Naive B cell (primary cell): ENCODE data around the gene GALNT9. TPM values are rescaled to one million over a fixed set of nuclear protein-coding genes. Genes with fewer than 3 reads are reported as not detected.
A peak's percentile ranks its signal among the peaks of the same experiment; 100 is the strongest.
"Not testable (repeated sequence)": the region's sequence is repeated elsewhere in the genome, so short reads cannot be mapped to it uniquely, and the experiment has no call there.

Experiments
- ATAC-seq, 2 donors: fragments of 150-1000 bp; cut with Tn5 transposase; 2 replicates each; pipeline ENCODE4 v1.10.0; 2021; ENCODE audit warnings: low read depth in 2 of 2, mild to moderate bottlenecking in 2 of 2, moderate library complexity in 2 of 2
- DNase-seq: peaks from one replicate; pipeline ENCODE4 v3.0.0; 2022
- H3K27ac Mint-ChIP-seq, 6 donors: one replicate each; pipeline ENCODE4 v1.8.0; 2020 to 2022; ENCODE audit warnings: mild to moderate bottlenecking in 6 of 6, mixed read lengths in 6 of 6, moderate library complexity in 5 of 6, inconsistent platforms in 2 of 6
- H3K27me3 Mint-ChIP-seq, 3 donors: one replicate each; pipeline ENCODE4 v1.8.0; 2021 to 2022; ENCODE audit warnings: mixed read lengths in 3 of 3, mild to moderate bottlenecking in 1 of 3
- H3K36me3 Mint-ChIP-seq, 2 donors: one replicate each; pipeline ENCODE4 v1.8.0; 2020 to 2022; ENCODE audit warnings: mixed read lengths in 2 of 2, inconsistent platforms in 1 of 2, mild to moderate bottlenecking in 1 of 2
- H3K4me1 Mint-ChIP-seq, 3 donors: one replicate each; pipeline ENCODE4 v1.8.0; 2020 to 2022; ENCODE audit warnings: mixed read lengths in 3 of 3, inconsistent platforms in 1 of 3, mild to moderate bottlenecking in 1 of 3, moderate library complexity in 1 of 3
- H3K4me3 Mint-ChIP-seq, 8 donors: one replicate each; pipeline ENCODE4 v1.8.0; 2020 to 2022; ENCODE audit warnings: mild to moderate bottlenecking in 8 of 8, mixed read lengths in 8 of 8, moderate library complexity in 8 of 8, inconsistent platforms in 2 of 8
- H3K9me3 Mint-ChIP-seq, 7 donors: one replicate each; pipeline ENCODE4 v1.8.0; 2020 to 2022; ENCODE audit warnings: mixed read lengths in 7 of 7, mild to moderate bottlenecking in 5 of 7, inconsistent platforms in 2 of 7, moderate library complexity in 1 of 7
- polyA plus RNA-seq, 6 donors: library from polyadenylated mRNA; unstranded; fragments of 300-500 nt; fragmentation: Illumina TruSeq; gene quantifications; one replicate each; pipeline ENCODE4 v1.2.3, GENCODE V29; 2021; ENCODE audit warnings: low read depth in 6 of 6

Gene GALNT9
- polyA plus RNA-seq, 6 donors from 2014 or later = 0.43 to 3.0 (median 0.74) TPM; not detected in 3

DNA sequence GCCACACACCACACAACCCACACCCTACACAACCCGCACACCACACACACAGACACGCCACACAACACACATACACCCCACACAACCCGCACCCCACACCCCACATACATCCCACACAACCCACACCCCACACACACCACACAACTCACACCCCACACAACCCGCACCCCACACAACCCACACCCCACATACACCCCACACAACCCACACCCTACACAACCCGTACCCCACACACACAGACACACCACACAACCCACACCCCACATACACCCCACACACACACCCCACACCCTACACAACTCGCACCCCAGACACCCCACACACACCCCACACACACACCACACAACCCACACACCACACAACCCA is 106.6 kb downstream of the GALNT9 start:
- H3K4me3 Mint-ChIP-seq = peak overlapping the region in 7 of 8 donors; percentile 58 to 84 (median 71)
- peaks cover 10 to 23% (median 14%) of the 10 kb centered on the region in 3 donors for H3K27me3 Mint-ChIP-seq
- H3K4me1 Mint-ChIP-seq = peaks cover 14 to 22% (median 14%) of the 10 kb centered on the region in 3 donors
- H3K36me3 Mint-ChIP-seq = peaks cover 0 to 8% of the 10 kb centered on the region in 2 donors
- no peak for ATAC-seq
- peaks cover 0 to 7% (median 1%) of the 10 kb centered on the region in 7 donors for H3K9me3 Mint-ChIP-seq
- H3K27ac Mint-ChIP-seq = peak overlapping the region in 3 of 6 donors; percentile 9 to 91 (median 47)
- DNase-seq = no peak

DNA sequence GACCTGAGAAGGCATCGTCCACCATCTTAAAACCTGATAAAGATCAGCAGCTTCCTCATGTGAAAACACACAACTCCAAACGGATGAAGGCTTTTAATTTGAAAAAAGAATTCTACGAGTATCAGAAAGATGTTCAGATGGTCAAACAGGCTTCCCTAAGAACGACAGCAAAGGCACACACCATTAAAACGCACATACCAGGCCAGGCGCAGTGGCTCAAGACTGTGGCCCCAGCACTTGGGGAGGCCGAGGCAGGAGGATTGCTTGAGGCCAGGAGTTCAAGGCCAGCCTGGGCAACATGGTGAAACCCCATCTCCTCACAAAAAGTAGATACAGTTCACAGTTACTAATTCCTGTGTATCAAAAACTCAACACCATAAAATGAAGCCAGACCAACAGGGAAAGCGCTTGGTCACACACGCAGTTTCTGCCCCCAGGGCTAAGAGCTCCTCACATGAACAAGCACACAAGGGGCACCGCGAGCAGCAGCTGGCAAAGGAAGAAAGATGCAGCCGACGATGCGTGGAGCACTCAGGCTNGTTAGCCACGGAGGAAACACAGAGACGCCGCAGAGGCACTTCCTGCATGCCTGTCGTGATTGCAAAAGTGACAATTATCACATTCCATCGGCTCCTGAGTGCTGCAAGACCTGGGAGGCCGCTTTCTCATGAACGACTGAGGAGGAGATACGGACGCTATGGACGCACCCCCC is 107.1 kb downstream of the GALNT9 start:
- DNase-seq (peak; percentile 66), ATAC-seq (peak; percentile 96 to 97)
- Mint-ChIP-seq H3K36me3 (peaks cover 0 to 8% of the 10 kb centered on the region in 2 donors), H3K4me3 (peak overlapping the region in 7 of 8 donors; percentile 58 to 84 (median 71)), H3K27ac (peak overlapping the region; percentile 9 to 91 (median 80)), H3K4me1 (peaks cover 14 to 22% (median 18%) of the 10 kb centered on the region in 3 donors), H3K27me3 (peaks cover 13 to 29% (median 19%) of the 10 kb centered on the region in 3 donors), H3K9me3 (peaks cover 0 to 12% (median 1%) of the 10 kb centered on the region in 7 donors)

GRCh38 chr12:132219761-132220160 is 109.6 kb downstream of the GALNT9 start:
- Mint-ChIP-seq H3K4me1 (peaks cover 14 to 24% (median 18%) of the 10 kb centered on the region in 3 donors), H3K27me3 (peaks cover 25 to 41% (median 34%) of the 10 kb centered on the region in 3 donors), H3K27ac (peak overlapping the region in 3 of 6 donors; percentile 36 to 91 (median 77)), H3K4me3 (peak overlapping the region in 2 of 8 donors; percentile 19 to 35), H3K9me3 (peaks cover 0 to 13% (median 1%) of the 10 kb centered on the region in 7 donors)
- not testable (repeated sequence) for ATAC-seq, DNase-seq, H3K36me3 Mint-ChIP-seq

DNA sequence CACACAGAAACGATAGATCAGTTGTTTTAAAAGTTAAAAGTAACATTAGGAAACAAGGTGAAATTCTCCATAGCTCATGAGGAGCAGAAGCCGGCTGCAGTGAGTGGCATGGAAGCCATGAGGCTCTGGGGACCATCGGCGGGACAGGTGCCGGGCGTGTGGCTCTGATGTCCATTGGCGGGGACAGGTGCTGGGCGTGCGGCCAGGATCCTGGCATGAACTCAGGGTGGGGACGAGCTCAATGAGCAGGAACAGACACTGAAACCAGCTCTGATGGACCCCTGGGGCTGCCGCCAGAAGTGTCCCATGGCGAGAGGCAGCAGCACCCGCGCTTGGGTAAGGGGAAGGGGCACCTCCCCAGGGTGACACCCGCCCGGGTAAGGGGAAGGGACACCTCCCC is 110.1 kb downstream of the GALNT9 start:
- DNase-seq (no peak), ATAC-seq (no peak)
- H3K4me1 Mint-ChIP-seq = peaks cover 14 to 24% (median 18%) of the 10 kb centered on the region in 3 donors
- H3K27ac Mint-ChIP-seq = peak overlapping the region in 2 of 6 donors; percentile 42 to 67
- peaks cover 25 to 41% (median 34%) of the 10 kb centered on the region in 3 donors for H3K27me3 Mint-ChIP-seq
- peak overlapping the region in 1 of 8 donors; percentile 66 for H3K4me3 Mint-ChIP-seq
- H3K36me3 Mint-ChIP-seq = peaks cover 0 to 8% of the 10 kb centered on the region in 2 donors
- H3K9me3 Mint-ChIP-seq = peaks cover 0 to 13% (median 1%) of the 10 kb centered on the region in 7 donors

DNA sequence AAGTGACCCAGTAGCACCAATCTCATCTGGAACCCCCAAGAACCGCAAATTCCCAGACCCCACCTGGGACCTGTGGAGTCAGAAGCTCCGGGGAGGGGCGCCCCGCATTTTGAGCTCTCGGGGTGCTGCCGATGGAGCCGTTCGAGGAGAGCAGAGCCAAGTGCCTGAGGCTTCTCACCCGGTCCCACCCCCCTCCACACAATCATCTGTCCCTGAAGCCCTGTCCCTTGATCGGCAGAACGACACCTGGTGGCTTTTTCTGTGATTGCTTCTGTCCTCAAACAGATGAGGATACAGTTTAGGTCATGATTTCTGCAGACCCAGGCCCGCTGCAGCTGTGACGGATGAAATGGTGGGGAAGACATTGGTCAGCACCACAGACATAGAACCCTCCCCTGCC is 110.5 kb downstream of the GALNT9 start:
- H3K4me1 Mint-ChIP-seq = peaks cover 14 to 24% (median 18%) of the 10 kb centered on the region in 3 donors
- peaks cover 0 to 8% of the 10 kb centered on the region in 2 donors for H3K36me3 Mint-ChIP-seq
- peaks cover 0 to 13% (median 1%) of the 10 kb centered on the region in 7 donors for H3K9me3 Mint-ChIP-seq
- peak overlapping the region in 1 of 8 donors; percentile 66 for H3K4me3 Mint-ChIP-seq
- ATAC-seq (no peak), DNase-seq (no peak)
- peak overlapping the region in 2 of 6 donors; percentile 42 to 67 for H3K27ac Mint-ChIP-seq
- peaks cover 25 to 41% (median 34%) of the 10 kb centered on the region in 3 donors for H3K27me3 Mint-ChIP-seq

GRCh38 chr12:132218527-132218875 is 110.9 kb downstream of the GALNT9 start:
- H3K4me3 Mint-ChIP-seq = peak overlapping the region in 1 of 8 donors; percentile 2
- H3K4me1 Mint-ChIP-seq = peaks cover 15 to 24% (median 18%) of the 10 kb centered on the region in 3 donors
- peaks cover 25 to 41% (median 34%) of the 10 kb centered on the region in 3 donors for H3K27me3 Mint-ChIP-seq
- H3K27ac Mint-ChIP-seq = peak overlapping the region in 1 of 6 donors; percentile 67
- no peak for ATAC-seq
- no peak for DNase-seq
- H3K36me3 Mint-ChIP-seq = peaks cover 0 to 10% of the 10 kb centered on the region in 2 donors
- peaks cover 0 to 14% (median 1%) of the 10 kb centered on the region in 7 donors for H3K9me3 Mint-ChIP-seq

GRCh38 chr12:132217800-132218526 is 111.4 kb downstream of the GALNT9 start:
- Mint-ChIP-seq H3K36me3 (peaks cover 0 to 15% of the 10 kb centered on the region in 2 donors), H3K27ac (peak overlapping the region in 2 of 6 donors; percentile 12 to 62), H3K4me1 (peaks cover 18 to 28% (median 19%) of the 10 kb centered on the region in 3 donors), H3K27me3 (peaks cover 25 to 41% (median 34%) of the 10 kb centered on the region in 3 donors), H3K9me3 (peaks cover 0 to 18% (median 1%) of the 10 kb centered on the region in 7 donors), H3K4me3 (peak overlapping the region in 1 of 8 donors; percentile 2)
- DNase-seq = no peak
- no peak for ATAC-seq

GRCh38 chr12:132217371-132217770 is 112.0 kb downstream of the GALNT9 start:
- Mint-ChIP-seq H3K27me3 (peaks cover 25 to 41% (median 34%) of the 10 kb centered on the region in 3 donors), H3K4me1 (peaks cover 13 to 22% (median 16%) of the 10 kb centered on the region in 3 donors), H3K36me3 (peaks cover 0 to 15% of the 10 kb centered on the region in 2 donors), H3K4me3 (no peak overlapping the region), H3K9me3 (peaks cover 0 to 18% (median 1%) of the 10 kb centered on the region in 7 donors), H3K27ac (peak overlapping the region in 2 of 6 donors; percentile 12 to 62)
- no peak for DNase-seq
- ATAC-seq = no peak

DNA sequence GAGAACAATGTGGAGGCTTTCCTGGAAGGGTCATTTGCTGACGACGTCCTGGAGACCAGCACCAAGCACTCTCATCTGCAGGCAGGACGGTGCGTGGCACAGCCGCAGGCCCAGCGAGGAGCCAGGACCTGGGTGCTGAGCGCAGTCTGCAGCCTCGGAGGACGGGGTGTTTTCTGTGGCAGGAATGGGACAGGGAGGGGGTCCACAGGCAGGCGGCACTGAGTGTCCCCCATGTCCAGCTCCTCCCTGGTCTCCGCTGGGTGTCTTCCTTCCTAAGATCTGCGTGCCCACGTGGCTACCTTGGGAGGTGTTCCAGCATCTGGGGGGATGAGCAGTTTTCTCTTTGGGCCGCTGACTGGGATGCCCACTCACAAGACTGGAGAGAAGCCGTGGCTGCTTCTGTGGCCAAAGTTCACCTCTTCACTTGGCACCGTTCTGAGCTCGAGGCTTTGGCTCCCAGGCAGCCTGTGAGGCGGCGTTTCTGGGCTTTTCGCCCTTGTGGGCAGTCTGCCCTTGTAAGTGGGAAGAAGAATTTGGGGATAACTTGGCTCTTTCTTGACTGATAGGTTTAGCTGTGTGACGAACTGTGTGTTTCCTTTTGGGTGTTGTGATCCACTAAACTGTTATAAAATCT is 112.9 kb downstream of the GALNT9 start:
- H3K27me3 Mint-ChIP-seq = peaks cover 25 to 41% (median 34%) of the 10 kb centered on the region in 3 donors

DNA sequence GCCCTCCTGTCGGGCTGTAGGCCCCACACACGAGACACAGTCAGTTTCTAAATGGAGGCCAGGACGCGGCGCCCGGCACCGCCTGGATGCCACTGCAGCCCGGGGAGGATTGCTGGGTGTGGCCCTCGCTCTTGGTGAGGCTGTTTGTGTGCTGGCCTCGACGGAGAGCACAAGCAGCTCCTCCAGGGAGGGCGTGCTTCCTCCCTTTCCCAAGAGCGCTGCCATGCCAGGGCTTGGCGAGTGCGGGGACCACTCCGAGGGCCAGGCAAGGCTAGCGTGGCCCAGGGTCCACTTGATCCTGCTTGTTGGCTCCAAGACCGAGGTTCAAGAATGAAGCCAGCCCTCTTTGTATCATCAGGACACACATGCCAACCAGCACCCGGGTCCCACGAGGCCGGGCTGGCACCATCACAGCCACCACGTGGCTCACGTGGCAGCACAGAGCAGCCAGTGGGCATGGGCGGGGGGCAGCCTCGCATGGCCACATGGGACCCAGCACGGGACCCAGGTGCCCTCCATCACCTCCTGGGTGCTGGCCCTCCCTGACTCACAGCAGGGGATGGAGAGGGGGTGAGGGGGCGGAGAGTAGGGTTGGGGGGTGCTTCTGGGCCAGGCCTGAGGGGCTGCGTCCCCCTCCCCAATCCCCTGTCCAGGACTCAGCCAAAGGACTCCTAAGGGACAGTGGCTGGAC is 113.9 kb downstream of the GALNT9 start:
- H3K27me3 Mint-ChIP-seq = peaks cover 23 to 41% (median 33%) of the 10 kb centered on the region in 3 donors
- no peak overlapping the region for H3K4me3 Mint-ChIP-seq
- no peak for ATAC-seq
- H3K27ac Mint-ChIP-seq = peak overlapping the region in 1 of 6 donors; percentile 14
- peaks cover 0 to 18% (median 2%) of the 10 kb centered on the region in 7 donors for H3K9me3 Mint-ChIP-seq
- no peak for DNase-seq
- H3K4me1 Mint-ChIP-seq = peaks cover 13 to 16% (median 14%) of the 10 kb centered on the region in 3 donors
- H3K36me3 Mint-ChIP-seq = peaks cover 0 to 15% of the 10 kb centered on the region in 2 donors

More for the DNA sequence above, 112.9 kb downstream of the GALNT9 start:
- H3K4me1 Mint-ChIP-seq = peaks cover 13 to 15% (median 14%) of the 10 kb centered on the region in 3 donors
- DNase-seq = no peak
- H3K36me3 Mint-ChIP-seq = peaks cover 0 to 15% of the 10 kb centered on the region in 2 donors
- no peak for ATAC-seq
- peaks cover 0 to 18% (median 1%) of the 10 kb centered on the region in 7 donors for H3K9me3 Mint-ChIP-seq
- H3K4me3 Mint-ChIP-seq = no peak overlapping the region
- peak overlapping the region in 1 of 6 donors; percentile 14 for H3K27ac Mint-ChIP-seq

GRCh38 chr12:132214891-132215290 is 114.5 kb downstream of the GALNT9 start:
- Mint-ChIP-seq H3K27me3 (peaks cover 21 to 35% (median 28%) of the 10 kb centered on the region in 3 donors), H3K4me3 (no peak overlapping the region), H3K4me1 (peaks cover 7 to 12% (median 10%) of the 10 kb centered on the region in 3 donors), H3K36me3 (peaks cover 0 to 9% of the 10 kb centered on the region in 2 donors), H3K27ac (peak overlapping the region in 2 of 6 donors; percentile 52 to 90), H3K9me3 (peaks cover 0 to 12% (median 0%) of the 10 kb centered on the region in 7 donors)
- no peak for ATAC-seq
- DNase-seq = no peak

DNA sequence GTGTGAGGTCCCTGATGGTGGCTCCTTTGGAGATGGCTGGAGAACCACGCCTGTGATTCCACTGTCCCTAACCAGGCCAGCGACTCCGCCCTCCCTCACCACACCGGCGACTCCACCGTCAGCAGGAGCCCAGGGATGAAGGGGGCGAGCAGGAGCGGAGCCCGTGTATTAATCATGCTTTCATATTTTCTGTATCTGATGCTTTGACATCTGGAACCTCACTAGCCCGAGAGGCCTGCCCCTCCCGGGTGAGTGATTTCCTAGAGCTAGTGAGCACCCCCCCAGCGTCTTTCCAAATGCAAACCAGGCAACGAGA is 115.3 kb downstream of the GALNT9 start:
- no peak overlapping the region for H3K4me3 Mint-ChIP-seq
- H3K27me3 Mint-ChIP-seq = peaks cover 21 to 31% (median 26%) of the 10 kb centered on the region in 3 donors
- DNase-seq (no peak), ATAC-seq (no peak)
- peaks cover 0 to 12% (median 0%) of the 10 kb centered on the region in 7 donors for H3K9me3 Mint-ChIP-seq
- peaks cover 7 to 11% (median 9%) of the 10 kb centered on the region in 3 donors for H3K4me1 Mint-ChIP-seq
- peak overlapping the region in 3 of 6 donors; percentile 52 to 90 (median 67) for H3K27ac Mint-ChIP-seq
- peaks cover 0 to 7% of the 10 kb centered on the region in 2 donors for H3K36me3 Mint-ChIP-seq
